GM19043 (cell line): ENCODE results near the gene TKTL1.

Experiments
- ATAC-seq: cut with Tn5 transposase; IDR thresholded peaks from one replicate; pipeline ENCODE4 v1.9.1; 2021; ENCODE audit warnings: low read depth; ENCODE audit not compliant: unreplicated experiment

Gene TKTL1

GRCh38 chrX:154373340-154374306 lies 78.0 kb downstream of the TKTL1 start:
- ATAC-seq = no peak

- ATAC-seq = no peak
Observed at GRCh38 chrX:154374313-154375155, 78.9 kb downstream of the TKTL1 start, which contains the start of gene FLNA. TSS of gene FLNA (minus strand) at chrX:154374634. CDS start at chrX:154371245, 3,389 bp downstream.

GRCh38 chrX:154375156-154375504 lies 79.5 kb downstream of the TKTL1 start:
- no peak for ATAC-seq

GRCh38 chrX:154376774-154377173 lies 81.2 kb downstream of the TKTL1 start:
- ATAC-seq = no peak

GRCh38 chrX:154378059-154378798 lies 82.6 kb downstream of the TKTL1 start:
- peak; percentile 63 for ATAC-seq

GRCh38 chrX:154378799-154379568 lies 83.4 kb downstream of the TKTL1 start, which contains the start of gene EMD:
TSS of gene EMD (plus strand) at chrX:154379295. CDS start at chrX:154379485, 190 bp downstream.
- peak; percentile 76 for ATAC-seq

GRCh38 chrX:154379569-154379951 lies 84.0 kb downstream of the TKTL1 start:
- no peak for ATAC-seq
